ENCODE measurements around the gene MMP20. TPM values are rescaled to one million over a fixed set of nuclear protein-coding genes. Genes with fewer than 3 reads are reported as not detected.

The MMP20 gene
- total RNA-seq, 1 experiment from 2014 or later: not detected

GRCh38 chr11:102610200-102610599 lies 14.9 kb downstream of the MMP20 start:
- H3K4me2 ChIP-seq (ENCODE audit: insufficient read depth, insufficient read length, low read length): no peak overlapping the region
- Mint-ChIP-seq H3K4me1 (peaks cover 21 to 24% of the 10 kb centered on the region in 2 experiments), H3K27ac (no peak overlapping the region), H3K4me3 (no peak overlapping the region), H3K9me3 (no peaks in the 10 kb centered on the region; a peak in 1 of 5 replicates), H3K27me3 (ENCODE audit: low read depth) (no peaks in the 10 kb centered on the region), H3K36me3 (ENCODE audit: insufficient read depth in 1 of 3, low read depth in 3 of 3) (no peaks in the 10 kb centered on the region)
- H3K4ac ChIP-seq (ENCODE audit: low read depth, low read length): no peak overlapping the region
- no peak overlapping the region for H4K8ac ChIP-seq (replicated peaks; ENCODE audit: insufficient read length, low read depth, low read length)
- H3K79me2 ChIP-seq (ENCODE audit: insufficient read depth, low read length): no peaks in the 10 kb centered on the region
- H4K91ac ChIP-seq (ENCODE audit: insufficient read length, low read depth, low read length): no peak overlapping the region
- no peaks in the 10 kb centered on the region for H3K9me3 ChIP-seq (ENCODE audit: control insufficient read depth, low read depth, low read length)
- no peaks in the 10 kb centered on the region for H4K20me1 ChIP-seq (ENCODE audit: control insufficient read depth, insufficient read depth, insufficient read length)
- no peak overlapping the region for H3K14ac ChIP-seq (ENCODE audit: insufficient read depth, low read length)
- no peak overlapping the region for H4K5ac ChIP-seq (ENCODE audit: insufficient read length, low read depth, low read length)
- H2BK12ac ChIP-seq (ENCODE audit: insufficient read length, low read depth, low read length): no peak overlapping the region
- H3K56ac ChIP-seq (ENCODE audit: insufficient read length, low read depth, low read length): no peak overlapping the region
- no peak overlapping the region for H3T11ph ChIP-seq (ENCODE audit: low read length)
- H2BK15ac ChIP-seq (ENCODE audit: low read depth, low read length): no peak overlapping the region
- no peak overlapping the region for H3K18ac ChIP-seq (ENCODE audit: insufficient read length, low read depth, low read length)
- TF ChIP-seq CTCF (conservative IDR thresholded peaks at IDR 0.05): no peak
- H2BK5ac ChIP-seq (ENCODE audit: insufficient read length, low read length): no peak overlapping the region
- no peaks in the 10 kb centered on the region for H3K23me2 ChIP-seq (ENCODE audit: insufficient read length, low read depth, low read length, poor library complexity, severe bottlenecking)
- H3K79me1 ChIP-seq (ENCODE audit: insufficient read depth, low read depth, low read length, poor library complexity, severe bottlenecking): no peaks in the 10 kb centered on the region
- WGBS (ENCODE audit: extremely low coverage, insufficient read length, low lambda C conversion rate): no CpG with 5 or more reads among the region's 7 CpGs
- H3K27ac ChIP-seq (ENCODE audit: insufficient read length, low read depth, low read length): no peak overlapping the region
- H3K23ac ChIP-seq (ENCODE audit: insufficient read length, low read depth, low read length): no peak overlapping the region
- no peaks in the 10 kb centered on the region; the same call in 1 of the 2 replicates for H3K4me1 ChIP-seq (ENCODE audit: insufficient read depth, low read length)
- no peak for DNase-seq
- H2BK120ac ChIP-seq (ENCODE audit: low read depth, low read length, poor library complexity, severe bottlenecking): no peak overlapping the region
- no peak overlapping the region for H2BK20ac ChIP-seq (ENCODE audit: low read depth, low read length, poor library complexity, severe bottlenecking)
- no peak overlapping the region for H3K9ac ChIP-seq (ENCODE audit: extremely low read depth, insufficient read length, low read length)
- no peak overlapping the region for H2AFZ ChIP-seq (ENCODE audit: low read length)
- H2AK5ac ChIP-seq (ENCODE audit: insufficient read length, low read length): no peak overlapping the region
- no peaks in the 10 kb centered on the region for H3K27me3 ChIP-seq (ENCODE audit: insufficient read depth, low read length)

All from H9 (cell line).